WTC11 (cell line): Measurements from ENCODE around the gene KBTBD13. TPM values are rescaled to one million over a fixed set of nuclear protein-coding genes. Genes with fewer than 3 reads are reported as not detected.

Experiments used
- ATAC-seq: fragments of 200-7000 bp; cut with Tn5 transposase; 2 replicates; pipeline ENCODE4 v1.10.0; 2021; ENCODE audit warnings: mild to moderate bottlenecking, moderate library complexity
- CTCF ChIA-PET: fragments of 300-600 bp; sonication (Branson Sonifier 250); formaldehyde crosslinking; loops from one replicate; lab custom pipeline; 2021; ENCODE audit warnings: antibody characterized with exemption; lab: Charles Lee
- POLR2A ChIA-PET: fragments of 350-600 bp; sonication (Branson Sonifier 250); formaldehyde crosslinking; loops from one replicate; lab custom pipeline; 2021; ENCODE audit warnings: antibody characterized with exemption; lab: Charles Lee
- DNase-seq: peaks from one replicate; pipeline ENCODE4 v3.0.0; 2021; ENCODE audit warnings: low spot score
- H3K27ac Mint-ChIP-seq: 2 replicates; pipeline ENCODE4 v1.8.0; 2021; ENCODE audit warnings: mixed read lengths
- H3K27me3 Mint-ChIP-seq: 2 replicates; pipeline ENCODE4 v1.8.0; 2021; ENCODE audit warnings: low read depth, mild to moderate bottlenecking, moderate library complexity, mixed read lengths
- H3K36me3 Mint-ChIP-seq: 2 replicates; pipeline ENCODE4 v1.8.0; 2021; ENCODE audit warnings: mixed read lengths
- H3K4me1 Mint-ChIP-seq: 2 replicates; pipeline ENCODE4 v1.8.0; 2022; ENCODE audit warnings: mixed read lengths
- H3K4me3 Mint-ChIP-seq: 2 replicates; pipeline ENCODE4 v1.8.0; 2021; ENCODE audit warnings: mild to moderate bottlenecking, moderate library complexity, mixed read lengths
- H3K9me3 Mint-ChIP-seq: 2 replicates; pipeline ENCODE4 v1.8.0; 2021; ENCODE audit warnings: mixed read lengths
- AR ChIP-seq: fragments of 250-450 bp; sonication (Bioruptor Pico); IDR thresholded peaks from 2 replicates; pipeline ENCODE4 v1.9.0; 2021; ENCODE audit warnings: mild to moderate bottlenecking
- CTCF ChIP-seq: fragments of 200-600 bp; IDR thresholded peaks from 2 replicates; pipeline ENCODE4 v1.8.0; 2022; ENCODE audit warnings: antibody characterized with exemption
- E2F4 ChIP-seq: sonication (generic); formaldehyde crosslinking; IDR thresholded peaks from 2 replicates; pipeline ENCODE4 v1.8.1; 2022; ENCODE audit warnings: low read depth, mild to moderate bottlenecking, moderate library complexity, missing genetic modification reagents, borderline replicate concordance
- HMGA2 ChIP-seq: fragments of 250-450 bp; sonication (Bioruptor Pico); IDR thresholded peaks from 2 replicates; pipeline ENCODE4 v1.4.0; 2021; ENCODE audit warnings: mild to moderate bottlenecking, moderate library complexity
- MAX ChIP-seq: sonication (generic); formaldehyde crosslinking; IDR thresholded peaks from 2 replicates; pipeline ENCODE4 v1.8.0; 2022; ENCODE audit warnings: mild to moderate bottlenecking, missing genetic modification reagents
- MXD4 ChIP-seq: fragments of 250-450 bp; sonication (Bioruptor Pico); IDR thresholded peaks from 2 replicates; pipeline ENCODE4 v1.8.0; 2021; ENCODE audit warnings: mild to moderate bottlenecking, moderate library complexity, borderline replicate concordance
- PREB ChIP-seq: sonication (generic); formaldehyde crosslinking; IDR thresholded peaks from 2 replicates; pipeline ENCODE4 v1.8.1; 2022; ENCODE audit warnings: mild to moderate bottlenecking, missing genetic modification reagents, moderate library complexity, borderline replicate concordance
- SP1 ChIP-seq: sonication (generic); formaldehyde crosslinking; conservative IDR thresholded peaks from 2 replicates; pipeline ENCODE4 v1.8.1; 2022; ENCODE audit warnings: missing genetic modification reagents
- STAT6 ChIP-seq: sonication (generic); formaldehyde crosslinking; conservative IDR thresholded peaks from 2 replicates; pipeline ENCODE4 v1.8.1; 2023; ENCODE audit warnings: mild to moderate bottlenecking, low read depth, missing genetic modification reagents, moderate library complexity
- TP53 ChIP-seq: sonication (generic); formaldehyde crosslinking; IDR thresholded peaks from 2 replicates; pipeline ENCODE4 v1.8.1; 2023; ENCODE audit warnings: mild to moderate bottlenecking, missing genetic modification reagents
- USF2 ChIP-seq: sonication (generic); formaldehyde crosslinking; IDR thresholded peaks from 2 replicates; pipeline ENCODE4 v1.8.1; 2023; ENCODE audit warnings: mild to moderate bottlenecking, missing genetic modification reagents, moderate library complexity
- ZNF138 ChIP-seq: sonication (generic); formaldehyde crosslinking; conservative IDR thresholded peaks from 2 replicates; pipeline ENCODE4 v1.8.1; 2022; ENCODE audit warnings: mild to moderate bottlenecking, moderate library complexity, missing genetic modification reagents
- ZNF263 ChIP-seq: sonication (generic); formaldehyde crosslinking; IDR thresholded peaks from 2 replicates; pipeline ENCODE4 v1.8.1; 2022; ENCODE audit warnings: low read depth, mild to moderate bottlenecking, moderate library complexity, missing genetic modification reagents
- total RNA-seq: library from RNA; stranded (reverse); gene quantifications from 3 replicates; pipeline ENCODE4 v1.2.3, GENCODE V29; 2021

Gene KBTBD13
- total RNA-seq, 1 experiment from 2014 or later, result not detected

GRCh38 chr15:65085990-65086679 lies 9.6 kb downstream of the KBTBD13 start:
- H3K27me3 Mint-ChIP-seq, result peaks cover 10% of the 10 kb centered on the region
- H3K4me1 Mint-ChIP-seq, result peaks cover 73% of the 10 kb centered on the region
- ChIA-PET CTCF (interaction anchor here (0.6 to 15.1 kb wide), 27 partner anchors 9 to 241 kb away, joined by 3 to 308 read pairs (median 4); partner anchors contain the start of genes CLPX, KBTBD13 and RASL12), POLR2A (no interaction called here)
- peak; percentile 78 for DNase-seq
- TF ChIP-seq CTCF, result peak; percentile 49; the same call in 1 of the 2 replicates
- no peak for TF ChIP-seq STAT6 (CRISPR knock-in tag)
- TF ChIP-seq, all 79 proteins: peak for 1
- Mint-ChIP-seq H3K9me3 (no peaks in the 10 kb centered on the region), H3K36me3 (no peaks in the 10 kb centered on the region), H3K27ac (no peak overlapping the region), H3K4me3 (no peak overlapping the region)
- ATAC-seq, result peak; percentile 55

- Mint-ChIP-seq H3K9me3 (no peaks in the 10 kb centered on the region), H3K36me3 (no peaks in the 10 kb centered on the region), H3K27me3 (peaks cover 10% of the 10 kb centered on the region), H3K4me3 (no peak overlapping the region), H3K4me1 (peaks cover 67% of the 10 kb centered on the region), H3K27ac (no peak overlapping the region)
- 0 out of 2 replicates have a peak, but pooled peaks have one; percentile 5 for TF ChIP-seq CTCF
- no peak for TF ChIP-seq AR (CRISPR knock-in tag)
- CTCF ChIA-PET, result interaction anchor here (0.5 to 15.1 kb wide), 25 partner anchors 9 to 240 kb away, joined by 3 to 308 read pairs (median 4); partner anchors contain the start of genes CLPX, KBTBD13 and RASL12
- peak; percentile 2; the same call in 1 of the 2 replicates for ATAC-seq
- POLR2A ChIA-PET, result no interaction called here
- no peak for DNase-seq
Observed at GRCh38 chr15:65086680-65087111, 10.2 kb downstream of the KBTBD13 start.

- Mint-ChIP-seq H3K27ac (peak overlapping the region; percentile 44; the same call in 1 of the 2 replicates), H3K36me3 (no peaks in the 10 kb centered on the region), H3K4me1 (peaks cover 60% of the 10 kb centered on the region), H3K9me3 (no peaks in the 10 kb centered on the region), H3K27me3 (peaks cover 10% of the 10 kb centered on the region), H3K4me3 (no peak overlapping the region)
- POLR2A ChIA-PET, result interaction anchor here (1.0 kb wide), 1 partner anchor 15 kb away, joined by 4 read pairs; no protein-coding TSS in a partner anchor
- DNase-seq (no peak), ATAC-seq (no peak)
- CTCF ChIA-PET, result interaction anchor here (0.7 to 15.1 kb wide), 18 partner anchors 10 to 858 kb away, joined by 3 to 308 read pairs (median 6); partner anchors contain the start of genes CLPX, KBTBD13 and RASL12
- no peak for TF ChIP-seq USF2 (CRISPR knock-in tag)
- no peak for TF ChIP-seq E2F4
- TF ChIP-seq TP53, result no peak
- no peak for TF ChIP-seq MXD4 (CRISPR knock-in tag)
- TF ChIP-seq MAX (CRISPR knock-in tag), result no peak
- TF ChIP-seq PREB (CRISPR knock-in tag), result no peak
- no peak for TF ChIP-seq ZNF138 (CRISPR knock-in tag)
- TF ChIP-seq HMGA2 (CRISPR knock-in tag), result no peak
- no peak for TF ChIP-seq ZNF263 (CRISPR knock-in tag)
- TF ChIP-seq SP1 (CRISPR knock-in tag), result no peak
Observed at GRCh38 chr15:65087411-65087810, 10.9 kb downstream of the KBTBD13 start.
